Superior temporal gyrus (tissue), 1 donor: ENCODE data around the gene LRRC4.

ENCODE experiments used
- DNase-seq: peaks from one replicate; pipeline ENCODE4 v3.0.0-alpha.2; 2016; ENCODE audit errors: extremely low spot score

The LRRC4 gene

GRCh38 chr7:127979113-127979727, 52.0 kb downstream of the LRRC4 start:
- no peak for DNase-seq

GRCh38 chr7:127978421-127978820, 52.8 kb downstream of the LRRC4 start:
- no peak for DNase-seq
